CD8-positive, alpha-beta memory T cell (primary cell): ENCODE data around the gene SCN8A. TPM values are rescaled to one million over a fixed set of nuclear protein-coding genes. Genes with fewer than 3 reads are reported as not detected.
"Not testable (repeated sequence)": the region's sequence is repeated elsewhere in the genome, so short reads cannot be mapped to it uniquely, and the experiment has no call there.

Source experiments
- CTCF ChIA-PET: fragments of 350-600 bp; sonication (Branson Sonifier 250); formaldehyde crosslinking; loops from one replicate; lab custom pipeline; 2021; ENCODE audit warnings: antibody characterized with exemption; lab: Charles Lee
- POLR2A ChIA-PET: fragments of 350-600 bp; sonication (Branson Sonifier 250); formaldehyde crosslinking; loops from one replicate; lab custom pipeline; 2021; ENCODE audit warnings: antibody characterized with exemption; lab: Charles Lee
- DNase-seq, 5 donors: peaks; one replicate each; pipeline versions ENCODE4 v3.0.0 to v3.0.0-alpha.2; 2020 to 2022; ENCODE audit warnings: mixed read lengths in 1 of 5
- H3K27ac ChIP-seq: one replicate; pipeline ENCODE4 v1.7.0; 2013; ENCODE audit warnings: low read depth, mild to moderate bottlenecking, low read length, moderate library complexity
- H3K27me3 ChIP-seq: 2 replicates; pipeline ENCODE4 v1.7.0; 2013; ENCODE audit warnings: low read length, mild to moderate bottlenecking; ENCODE audit not compliant: insufficient read depth, poor library complexity, severe bottlenecking
- H3K36me3 ChIP-seq: 2 replicates; pipeline ENCODE4 v1.7.0; 2013; ENCODE audit warnings: mild to moderate bottlenecking, low read length, moderate library complexity; ENCODE audit not compliant: insufficient read depth
- H3K4me1 ChIP-seq: 2 replicates; pipeline ENCODE4 v1.7.0; 2013; ENCODE audit warnings: mild to moderate bottlenecking, low read length, moderate library complexity; ENCODE audit not compliant: insufficient read depth
- H3K4me3 ChIP-seq: 2 replicates; pipeline ENCODE4 v1.7.0; 2013; ENCODE audit warnings: mild to moderate bottlenecking, low read length
- H3K9me3 ChIP-seq: 2 replicates; pipeline ENCODE4 v1.7.0; 2013; ENCODE audit warnings: mild to moderate bottlenecking, low read length
- H3K27ac Mint-ChIP-seq, 8 donors: one replicate each; pipeline ENCODE4 v1.8.0; 2020 to 2021; ENCODE audit warnings: mixed read lengths in 8 of 8, mild to moderate bottlenecking in 6 of 8, inconsistent platforms in 3 of 8, moderate library complexity in 3 of 8
- H3K27me3 Mint-ChIP-seq, 2 donors: one replicate each; pipeline ENCODE4 v1.8.0; 2020 to 2021; ENCODE audit warnings: mixed read lengths in 2 of 2, mild to moderate bottlenecking in 1 of 2, moderate library complexity in 1 of 2
- H3K36me3 Mint-ChIP-seq, 3 donors: one replicate each; pipeline ENCODE4 v1.8.0; 2020 to 2021; ENCODE audit warnings: mixed read lengths in 3 of 3, inconsistent platforms in 1 of 3, mild to moderate bottlenecking in 1 of 3
- H3K4me1 Mint-ChIP-seq, 3 donors: one replicate each; pipeline ENCODE4 v1.8.0; 2020 to 2021; ENCODE audit warnings: mixed read lengths in 3 of 3, inconsistent platforms in 1 of 3, mild to moderate bottlenecking in 1 of 3
- H3K4me3 Mint-ChIP-seq, 7 donors: one replicate each; pipeline ENCODE4 v1.8.0; 2020 to 2021; ENCODE audit warnings: mixed read lengths in 7 of 7, mild to moderate bottlenecking in 6 of 7, moderate library complexity in 4 of 7, inconsistent platforms in 2 of 7
- H3K9me3 Mint-ChIP-seq, 5 donors: one replicate each; pipeline ENCODE4 v1.8.0; 2020 to 2022; ENCODE audit warnings: mixed read lengths in 5 of 5, mild to moderate bottlenecking in 3 of 5, moderate library complexity in 2 of 5, inconsistent platforms in 1 of 5
- polyA plus RNA-seq: library from polyadenylated mRNA; unstranded; fragments of 300-500 nt; fragmentation: Illumina TruSeq; gene quantifications from one replicate; pipeline ENCODE4 v1.2.3, GENCODE V29; 2021
- total RNA-seq, 2 experiments: library from RNA; stranded (reverse); gene quantifications; one replicate each; pipeline ENCODE4 v1.2.3, GENCODE V29; 2021

SCN8A gene
- total and polyA plus RNA-seq, 3 experiments from 2014 or later: 0.66 to 1.1 (median 0.83) TPM

- Histone ChIP-seq H3K9me3 (no peaks in the 10 kb centered on the region), H3K27me3 (peaks cover 8% of the 10 kb centered on the region), H3K4me1 (peaks cover 24% of the 10 kb centered on the region), H3K4me3 (no peak overlapping the region), H3K36me3 (no peaks in the 10 kb centered on the region), H3K27ac (no peak overlapping the region)
- Mint-ChIP-seq H3K27ac (peak overlapping the region in 1 of 8 donors; percentile 9), H3K4me1 (peaks cover 24 to 36% (median 34%) of the 10 kb centered on the region in 3 donors), H3K9me3 (no peaks in the 10 kb centered on the region), H3K27me3 (peaks cover 27 to 35% of the 10 kb centered on the region in 2 donors), H3K4me3 (peak overlapping the region in 1 of 7 donors; percentile 30), H3K36me3 (no peaks in the 10 kb centered on the region)
- CTCF ChIA-PET: no interaction called here
- POLR2A ChIA-PET: no interaction called here
- no peak for DNase-seq
Measured at GRCh38 chr12:51827925-51828818, 237.1 kb downstream of the SCN8A start.

- Histone ChIP-seq H3K27me3 (peaks cover 8% of the 10 kb centered on the region), H3K9me3 (no peaks in the 10 kb centered on the region), H3K36me3 (no peaks in the 10 kb centered on the region), H3K4me3 (no peak overlapping the region), H3K27ac (no peak overlapping the region), H3K4me1 (peaks cover 25% of the 10 kb centered on the region)
- H3K27me3 Mint-ChIP-seq: peaks cover 35 to 44% of the 10 kb centered on the region in 2 donors
- peaks cover 20 to 33% (median 29%) of the 10 kb centered on the region in 3 donors for H3K4me1 Mint-ChIP-seq
- H3K4me3 Mint-ChIP-seq: no peak overlapping the region
- ChIA-PET CTCF (interaction anchor here (1.6 kb wide), 1 partner anchor 9 kb away, joined by 5 read pairs; no protein-coding TSS in a partner anchor), POLR2A (interaction anchor here (0.6 to 1.0 kb wide), 2 partner anchors 12 to 758 kb away, joined by 3 read pairs; no protein-coding TSS in a partner anchor)
- no peaks in the 10 kb centered on the region for H3K9me3 Mint-ChIP-seq
- DNase-seq: no peak
- H3K36me3 Mint-ChIP-seq: peaks cover 0 to 4% (median 0%) of the 10 kb centered on the region in 3 donors
- H3K27ac Mint-ChIP-seq: no peak overlapping the region
Measured at GRCh38 chr12:51829011-51829481, 238.0 kb downstream of the SCN8A start.

GRCh38 chr12:51829641-51830040 is 238.6 kb downstream of the SCN8A start:
- peaks cover 8% of the 10 kb centered on the region for H3K27me3 ChIP-seq
- H3K36me3 Mint-ChIP-seq: peaks cover 0 to 5% (median 0%) of the 10 kb centered on the region in 3 donors
- POLR2A ChIA-PET: interaction anchor here (0.6 to 1.0 kb wide), 2 partner anchors 13 to 757 kb away, joined by 3 read pairs; no protein-coding TSS in a partner anchor

GRCh38 chr12:51831817-51832216 is 240.8 kb downstream of the SCN8A start:
- H3K27ac ChIP-seq, H3K27ac Mint-ChIP-seq, H3K9me3 Mint-ChIP-seq, H3K4me3 ChIP-seq, H3K36me3 ChIP-seq, H3K9me3 ChIP-seq, H3K27me3 ChIP-seq, H3K4me3 Mint-ChIP-seq, H3K36me3 Mint-ChIP-seq, POLR2A ChIA-PET, DNase-seq: not testable (repeated sequence)
- Mint-ChIP-seq H3K4me1 (peaks cover 20 to 29% (median 24%) of the 10 kb centered on the region in 3 donors), H3K27me3 (peaks cover 42 to 60% of the 10 kb centered on the region in 2 donors)
- peaks cover 25% of the 10 kb centered on the region for H3K4me1 ChIP-seq
- CTCF ChIA-PET: interaction anchor here (1.0 to 2.2 kb wide), 2 partner anchors 8 to 11 kb away, joined by 3 to 13 read pairs; no protein-coding TSS in a partner anchor

More at GRCh38 chr12:51829641-51830040, 238.6 kb downstream of the SCN8A start:
- H3K27ac ChIP-seq: no peak overlapping the region
- no peaks in the 10 kb centered on the region for H3K36me3 ChIP-seq
- DNase-seq: no peak
- Mint-ChIP-seq H3K27me3 (peaks cover 37 to 48% of the 10 kb centered on the region in 2 donors), H3K4me3 (no peak overlapping the region), H3K9me3 (no peaks in the 10 kb centered on the region), H3K27ac (peak overlapping the region in 1 of 8 donors; percentile 17), H3K4me1 (peaks cover 20 to 29% (median 28%) of the 10 kb centered on the region in 3 donors)
- peaks cover 25% of the 10 kb centered on the region for H3K4me1 ChIP-seq
- H3K9me3 ChIP-seq: no peaks in the 10 kb centered on the region
- H3K4me3 ChIP-seq: no peak overlapping the region
- CTCF ChIA-PET: interaction anchor here (1.6 kb wide), 1 partner anchor 9 kb away, joined by 5 read pairs; no protein-coding TSS in a partner anchor

GRCh38 chr12:51832354-51833107 is 241.5 kb downstream of the SCN8A start:
- Histone ChIP-seq H3K4me3 (no peak overlapping the region), H3K4me1 (peaks cover 23% of the 10 kb centered on the region), H3K27ac (no peak overlapping the region), H3K9me3 (no peaks in the 10 kb centered on the region), H3K27me3 (peaks cover 8% of the 10 kb centered on the region), H3K36me3 (no peaks in the 10 kb centered on the region)
- CTCF ChIA-PET: interaction anchor here (0.9 to 2.2 kb wide), 2 partner anchors 9 to 12 kb away, joined by 3 to 13 read pairs; no protein-coding TSS in a partner anchor
- H3K4me3 Mint-ChIP-seq: peak overlapping the region in 4 of 7 donors; percentile 6 to 67 (median 53)
- H3K9me3 Mint-ChIP-seq: no peaks in the 10 kb centered on the region
- peaks cover 0 to 5% (median 0%) of the 10 kb centered on the region in 3 donors for H3K36me3 Mint-ChIP-seq
- POLR2A ChIA-PET: interaction anchor here (0.9 kb wide), 1 partner anchor 12 kb away, joined by 3 read pairs; no protein-coding TSS in a partner anchor
- no peak for DNase-seq
- peaks cover 45 to 62% of the 10 kb centered on the region in 2 donors for H3K27me3 Mint-ChIP-seq
- peak overlapping the region in 3 of 8 donors; percentile 10 to 20 (median 10) for H3K27ac Mint-ChIP-seq
- H3K4me1 Mint-ChIP-seq: peaks cover 20 to 27% (median 24%) of the 10 kb centered on the region in 3 donors

- Mint-ChIP-seq H3K27ac (peak overlapping the region in 1 of 8 donors; percentile 32), H3K36me3 (peaks cover 0 to 5% (median 0%) of the 10 kb centered on the region in 3 donors), H3K4me3 (peak overlapping the region in 2 of 7 donors; percentile 6 to 9), H3K4me1 (peaks cover 11 to 16% (median 14%) of the 10 kb centered on the region in 3 donors), H3K27me3 (peaks cover 45 to 61% of the 10 kb centered on the region in 2 donors), H3K9me3 (no peaks in the 10 kb centered on the region)
- ChIA-PET CTCF (interaction anchor here (0.9 kb wide), 1 partner anchor 10 kb away, joined by 3 read pairs; no protein-coding TSS in a partner anchor), POLR2A (no interaction called here)
- no peaks in the 10 kb centered on the region for H3K36me3 ChIP-seq
- peaks cover 8% of the 10 kb centered on the region for H3K27me3 ChIP-seq
- no peak overlapping the region for H3K27ac ChIP-seq
- H3K9me3 ChIP-seq: no peaks in the 10 kb centered on the region
- no peak for DNase-seq
- H3K4me3 ChIP-seq: no peak overlapping the region
- peaks cover 12% of the 10 kb centered on the region for H3K4me1 ChIP-seq
Measured at GRCh38 chr12:51833448-51834227, 242.6 kb downstream of the SCN8A start.

- H3K4me3 Mint-ChIP-seq: no peak overlapping the region
- peaks cover 10 to 16% (median 14%) of the 10 kb centered on the region in 3 donors for H3K4me1 Mint-ChIP-seq
- DNase-seq: no peak
- peaks cover 46 to 64% of the 10 kb centered on the region in 2 donors for H3K27me3 Mint-ChIP-seq
- Histone ChIP-seq H3K4me3 (no peak overlapping the region), H3K36me3 (no peaks in the 10 kb centered on the region), H3K4me1 (peaks cover 10% of the 10 kb centered on the region), H3K27ac (no peak overlapping the region), H3K27me3 (peaks cover 8% of the 10 kb centered on the region), H3K9me3 (no peaks in the 10 kb centered on the region)
- ChIA-PET CTCF (interaction anchor here (1.2 kb wide), 1 partner anchor 14 kb away, joined by 4 read pairs; no protein-coding TSS in a partner anchor), POLR2A (no interaction called here)
- no peaks in the 10 kb centered on the region for H3K9me3 Mint-ChIP-seq
- H3K36me3 Mint-ChIP-seq: peaks cover 0 to 5% (median 0%) of the 10 kb centered on the region in 3 donors
- no peak overlapping the region for H3K27ac Mint-ChIP-seq
Measured at GRCh38 chr12:51834411-51834810, 243.4 kb downstream of the SCN8A start.
